GM04503 (cell line): ENCODE data around the gene SETD3.

ENCODE experiments used
- DNase-seq: peaks from one replicate; pipeline ENCODE4 v3.0.0-alpha.2; 2012; ENCODE audit warnings: low read depth

The SETD3 gene

DNA sequence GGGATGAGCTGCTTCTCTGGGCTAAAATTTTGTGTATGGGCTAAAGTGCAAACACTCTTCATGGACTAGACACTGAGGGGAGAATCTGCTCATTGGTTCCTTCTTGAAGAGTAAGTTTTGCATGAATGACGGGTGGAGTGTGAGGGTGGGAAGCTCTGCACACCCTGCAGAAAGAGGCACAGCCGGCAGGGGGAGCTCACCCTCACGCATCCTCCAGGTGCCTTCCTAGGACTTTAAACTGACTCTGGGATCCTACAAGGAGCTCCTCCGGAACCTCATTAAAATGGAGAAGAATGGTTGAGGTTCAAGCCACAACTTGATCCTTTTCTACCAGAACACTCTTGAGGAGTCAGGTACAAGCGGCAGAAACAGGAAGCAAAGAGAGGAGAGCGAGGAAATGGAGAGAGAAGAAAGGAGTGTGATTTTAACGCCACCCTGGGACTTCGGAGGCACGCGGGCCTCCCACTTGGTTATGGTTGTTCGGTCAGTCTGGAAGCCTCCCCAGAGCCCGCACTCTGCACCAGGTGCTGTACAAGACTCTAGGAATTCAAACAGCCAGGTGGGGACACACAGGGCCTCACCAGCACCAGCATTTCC lies 87.5 kb downstream of the SETD3 start:
- no peak for DNase-seq

DNA sequence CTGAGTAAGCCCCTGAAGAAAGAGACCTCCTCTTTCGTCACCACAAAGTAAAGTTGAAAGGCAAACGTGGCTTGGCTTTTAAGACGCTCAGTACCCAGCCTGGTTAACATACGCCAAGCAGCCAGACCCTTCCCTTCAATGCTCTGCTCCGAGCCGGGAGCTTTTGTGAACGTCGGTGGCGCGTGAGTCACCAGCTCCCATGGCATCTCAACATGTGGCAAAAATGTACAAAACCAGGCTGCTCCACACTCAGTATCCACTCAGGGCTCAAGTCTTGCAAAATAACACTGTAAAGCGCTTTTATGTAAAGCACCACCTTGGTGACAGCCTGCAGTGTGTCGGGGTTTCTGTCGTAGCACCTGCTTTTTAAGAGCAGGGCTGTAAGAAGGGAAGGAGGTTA lies 89.0 kb downstream of the SETD3 start:
- peak; percentile 17 for DNase-seq

- DNase-seq: no peak
Measured at GRCh38 chr14:99389174-99389826, 91.4 kb downstream of the SETD3 start.

DNA sequence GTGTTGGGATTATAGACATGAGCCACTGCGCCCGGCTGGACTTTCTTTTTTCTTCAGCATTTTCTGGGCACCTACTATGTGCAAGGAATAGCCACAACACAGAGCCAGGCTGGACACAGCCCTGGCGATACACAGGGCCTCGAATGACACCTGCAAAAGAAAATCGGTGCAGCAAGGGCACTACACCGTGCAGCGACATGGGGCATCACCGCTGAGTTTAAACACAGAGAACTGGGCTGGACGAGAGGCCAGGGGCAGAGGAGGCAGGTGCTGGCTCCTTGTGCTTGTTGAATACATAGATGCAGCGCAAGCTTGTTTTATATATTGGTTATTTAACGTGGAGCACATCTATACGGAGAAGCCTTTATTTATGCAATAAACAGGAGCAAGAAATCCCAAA lies 92.4 kb downstream of the SETD3 start:
- no peak for DNase-seq

DNA sequence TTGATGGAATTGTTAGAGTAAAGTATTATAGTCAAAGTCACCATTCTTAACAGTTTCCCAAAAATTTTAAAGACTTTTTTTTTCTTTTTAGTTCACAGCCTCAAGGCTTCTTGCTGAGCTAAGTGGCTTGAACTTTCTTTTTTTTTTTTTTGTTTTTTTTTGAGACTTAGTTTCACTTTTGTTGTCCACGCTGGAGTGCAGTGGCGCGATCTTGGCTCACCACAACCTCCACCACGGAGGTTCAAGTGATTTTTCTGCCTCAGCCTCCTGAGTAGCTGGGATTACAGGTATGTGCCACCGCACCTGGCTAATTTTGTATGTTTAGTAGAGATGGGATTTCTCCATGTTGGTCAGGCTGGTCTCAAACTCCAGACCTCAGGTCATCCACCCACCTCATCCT lies 92.8 kb downstream of the SETD3 start:
- DNase-seq: no peak

- no peak for DNase-seq
Measured at GRCh38 chr14:99384450-99385417, 95.9 kb downstream of the SETD3 start.

DNA sequence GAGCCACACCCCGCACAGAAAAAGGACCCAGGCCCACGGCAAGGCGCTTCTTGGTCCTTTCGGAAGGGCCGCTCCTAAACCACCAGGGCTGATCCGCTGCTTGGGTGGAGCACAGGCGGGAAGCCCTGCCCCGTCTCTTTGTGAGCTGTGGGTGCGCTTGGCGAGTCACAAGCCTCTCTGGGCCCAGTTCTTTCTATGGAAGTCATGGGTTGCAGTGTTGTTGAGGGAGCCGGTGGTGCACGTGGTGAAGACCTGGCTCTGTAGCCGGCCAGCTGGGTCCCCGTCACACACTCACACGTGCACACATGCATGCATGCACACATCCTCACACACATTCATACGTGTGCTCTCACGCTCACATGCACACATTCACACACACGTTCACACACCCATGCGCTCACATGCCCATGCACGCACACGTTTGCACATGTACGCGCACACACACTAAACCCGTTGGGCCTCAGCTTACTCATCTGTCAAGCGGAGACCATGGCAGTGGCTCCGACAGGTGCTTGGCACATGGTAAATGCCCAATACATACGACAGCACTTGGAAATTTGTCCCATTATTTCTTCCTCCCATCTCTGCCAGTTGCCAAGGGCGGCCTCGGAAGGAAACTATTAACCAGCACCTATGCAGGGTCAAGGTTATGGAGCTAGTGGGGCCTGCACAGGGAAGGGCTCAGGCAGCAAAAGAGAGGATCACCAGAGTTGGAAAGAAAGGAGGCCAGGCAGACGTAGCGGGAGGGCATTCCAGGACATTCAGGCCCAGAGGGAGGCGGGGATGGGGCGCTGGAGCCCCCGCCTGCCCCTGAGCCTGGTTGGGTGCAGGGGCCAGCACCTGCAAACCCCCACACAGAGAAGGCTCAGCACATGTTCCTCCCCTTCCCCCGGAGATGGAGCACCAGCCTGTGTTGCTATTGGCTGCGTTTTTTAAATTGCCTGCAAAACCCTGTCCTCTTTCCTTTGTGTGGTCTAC lies 96.9 kb downstream of the SETD3 start:
- no peak for DNase-seq

DNA sequence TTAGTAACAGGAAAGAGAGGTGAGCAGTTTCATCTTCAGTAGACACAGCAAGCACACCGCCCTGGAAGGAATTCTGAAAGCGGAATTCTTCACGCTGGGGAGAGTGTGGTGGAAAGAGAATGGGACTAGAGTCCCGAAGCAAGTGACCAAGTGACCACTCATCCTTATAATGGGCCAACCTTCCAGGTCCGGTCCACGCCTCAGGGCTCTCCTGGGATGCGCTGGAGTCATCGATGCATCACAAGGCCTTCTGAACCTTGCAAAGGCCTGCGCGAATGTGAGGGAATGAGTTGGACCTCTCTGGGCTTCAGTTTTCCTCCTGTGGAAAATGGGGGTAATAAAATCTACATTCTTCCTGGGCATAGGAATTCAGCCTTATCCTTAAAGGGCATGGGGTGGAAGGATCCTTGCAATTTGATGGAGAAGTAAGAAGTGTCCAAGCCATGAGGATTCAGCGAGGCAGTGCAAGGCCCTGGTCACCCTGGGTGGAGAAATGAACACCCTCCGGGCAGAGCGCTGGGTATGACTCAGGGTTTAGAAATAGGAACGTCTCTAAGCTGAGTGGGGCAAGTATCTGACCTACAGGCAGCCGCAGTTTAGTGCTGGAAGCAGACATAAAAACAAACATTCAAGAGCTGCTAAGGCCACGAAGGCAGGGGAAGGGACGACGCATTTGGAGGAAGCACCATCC lies 97.7 kb downstream of the SETD3 start:
- no peak for DNase-seq

DNA sequence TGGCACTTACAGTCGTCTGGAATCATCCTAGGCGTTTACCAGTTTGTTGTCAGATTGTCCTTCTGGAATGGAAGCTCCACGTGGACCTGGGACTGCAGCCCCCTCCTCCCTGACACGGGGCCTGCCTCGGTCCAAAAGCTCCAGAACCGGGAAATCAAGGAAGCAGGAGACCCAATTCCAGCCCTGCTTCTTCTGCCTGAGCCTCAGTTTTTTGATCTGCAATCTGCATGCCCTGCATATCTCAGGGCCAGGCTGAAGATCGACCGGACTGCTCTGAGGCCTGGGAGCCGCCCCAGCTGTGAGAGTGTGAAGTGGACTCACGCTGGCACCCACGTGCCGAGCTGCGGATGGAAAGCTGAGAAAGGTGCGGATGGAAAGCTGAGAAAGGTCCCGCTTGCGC lies 98.6 kb downstream of the SETD3 start:
- no peak for DNase-seq

- no peak for DNase-seq
Measured at GRCh38 chr14:99381688-99382060, 99.0 kb downstream of the SETD3 start.

GRCh38 chr14:99380991-99381687 lies 99.5 kb downstream of the SETD3 start:
- no peak for DNase-seq

DNA sequence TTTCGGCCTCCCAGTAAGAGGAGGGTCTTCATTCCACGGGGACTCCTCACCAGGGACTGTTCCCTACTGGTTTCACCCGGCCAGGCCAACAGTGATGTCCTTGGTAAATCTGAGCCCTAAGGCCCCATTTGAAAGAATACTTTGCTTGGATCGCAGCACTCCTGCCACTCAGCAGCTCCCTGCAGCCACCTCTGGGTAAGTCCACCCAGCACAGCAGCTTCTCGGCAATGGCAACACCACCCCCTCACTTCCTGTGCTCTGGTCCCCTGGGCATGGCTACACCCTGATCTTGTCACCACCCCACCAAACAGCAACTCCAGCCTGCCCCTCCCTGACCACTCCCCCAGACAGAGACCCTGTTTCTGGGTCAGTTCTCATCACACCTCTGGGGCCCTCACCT lies 100.3 kb downstream of the SETD3 start:
- no peak for DNase-seq

- DNase-seq: no peak
Measured at GRCh38 chr14:99378782-99379214, 101.9 kb downstream of the SETD3 start.

GRCh38 chr14:99377951-99378350 lies 102.7 kb downstream of the SETD3 start:
- DNase-seq: no peak

DNA sequence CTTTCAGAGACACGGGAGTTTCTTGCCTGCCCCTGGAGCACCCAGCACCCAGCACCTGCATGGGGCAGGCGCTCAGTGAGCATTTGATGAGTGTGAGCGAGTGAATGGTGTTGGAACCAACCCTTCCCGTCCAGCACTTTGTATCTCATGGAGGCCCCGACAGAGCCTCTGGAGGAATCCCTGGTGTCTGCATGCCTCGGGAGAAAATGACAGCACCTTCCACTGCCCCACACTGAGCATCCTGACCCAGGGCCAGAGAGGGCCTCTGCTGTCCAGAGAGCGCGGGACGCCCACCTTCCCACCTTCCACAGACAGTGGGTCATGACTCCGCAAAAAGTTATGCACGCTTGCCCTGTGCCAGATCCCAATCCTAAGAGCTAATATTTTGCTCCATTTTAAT lies 105.7 kb downstream of the SETD3 start:
- DNase-seq: no peak

GRCh38 chr14:99363616-99364290 lies 116.9 kb downstream of the SETD3 start:
- DNase-seq: no peak

DNA sequence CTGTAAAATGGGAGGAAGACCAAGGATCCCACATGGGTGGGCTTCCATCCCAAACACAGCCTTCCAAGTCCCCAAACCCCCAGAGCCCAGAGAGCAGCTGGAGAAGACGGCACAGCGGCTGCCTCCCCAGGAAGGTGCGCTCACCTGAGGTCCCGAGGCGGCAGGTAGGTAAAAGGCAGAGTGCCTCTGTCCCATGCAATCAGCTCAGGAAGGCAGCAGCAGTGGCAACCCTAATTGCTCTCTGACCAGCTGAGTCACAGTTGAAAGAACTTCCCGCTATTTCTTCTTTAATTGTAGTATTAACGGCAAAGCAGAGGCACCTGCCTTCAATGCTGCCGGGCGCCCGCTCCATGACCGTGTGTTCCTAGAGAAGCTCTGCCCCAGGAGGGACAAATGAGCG lies 117.6 kb downstream of the SETD3 start:
- no peak for DNase-seq

- DNase-seq: no peak
Measured at GRCh38 chr14:99361596-99362215, 119.0 kb downstream of the SETD3 start.

- no peak for DNase-seq
Measured at GRCh38 chr14:99360774-99361595, 119.7 kb downstream of the SETD3 start.
